ENCODE results near the gene RAPGEF3.

RAPGEF3 gene

DNA sequence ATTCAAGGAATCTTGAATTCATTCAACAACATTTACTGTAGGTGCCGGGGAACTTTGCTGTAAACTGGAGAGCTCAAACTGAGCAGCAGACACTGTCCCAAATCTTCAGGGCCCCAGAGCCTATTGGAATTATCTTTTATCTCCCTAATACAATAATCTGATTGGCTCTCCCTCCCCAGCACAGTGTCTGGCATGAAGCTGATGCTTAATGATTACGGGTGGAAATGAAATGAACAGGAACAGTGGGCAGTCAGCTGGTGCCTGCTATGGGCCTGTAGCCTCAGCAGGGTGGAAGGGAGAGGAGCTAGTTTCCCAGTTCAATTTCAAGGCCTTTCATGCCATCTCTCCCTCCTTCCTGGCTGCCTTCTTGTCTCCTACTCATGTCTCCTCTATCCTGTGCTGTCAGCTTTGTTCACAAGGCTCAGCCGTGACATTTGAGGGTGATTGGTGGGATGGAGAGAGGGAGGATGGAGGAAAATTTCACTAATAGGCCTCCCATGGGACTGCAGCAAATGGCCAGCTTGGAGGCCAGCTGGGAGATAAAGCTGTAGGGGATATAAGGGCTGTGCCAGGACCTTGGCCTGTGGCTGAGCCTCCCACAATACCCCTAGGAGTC is 4.3 kb upstream of the RAPGEF3 start:
- no peak for DNase-seq (ENCODE audit: low read depth in 1 of 2, low spot score in 1 of 2)

DNA sequence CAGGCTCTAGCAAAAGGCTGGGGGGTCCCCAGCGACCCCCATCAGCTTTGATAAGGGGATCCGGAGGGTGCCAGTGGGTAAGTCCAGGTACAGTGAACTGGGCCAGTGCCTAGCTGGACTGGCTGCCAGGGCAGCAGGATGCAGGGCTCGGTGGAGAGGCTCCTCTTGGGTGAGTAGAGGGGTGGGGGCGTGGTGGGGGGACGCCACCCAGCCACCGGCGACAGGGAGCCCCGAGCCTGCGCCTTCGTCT is 171 bp downstream of the RAPGEF3 start:
- DNase-seq (ENCODE audit: low read depth in 1 of 2, low spot score in 1 of 2), result no peak

GRCh38 chr12:47757840-47758583 is 668 bp downstream of the RAPGEF3 start:
- DNase-seq (ENCODE audit: low read depth in 1 of 2, low spot score in 1 of 2), result no peak

DNA sequence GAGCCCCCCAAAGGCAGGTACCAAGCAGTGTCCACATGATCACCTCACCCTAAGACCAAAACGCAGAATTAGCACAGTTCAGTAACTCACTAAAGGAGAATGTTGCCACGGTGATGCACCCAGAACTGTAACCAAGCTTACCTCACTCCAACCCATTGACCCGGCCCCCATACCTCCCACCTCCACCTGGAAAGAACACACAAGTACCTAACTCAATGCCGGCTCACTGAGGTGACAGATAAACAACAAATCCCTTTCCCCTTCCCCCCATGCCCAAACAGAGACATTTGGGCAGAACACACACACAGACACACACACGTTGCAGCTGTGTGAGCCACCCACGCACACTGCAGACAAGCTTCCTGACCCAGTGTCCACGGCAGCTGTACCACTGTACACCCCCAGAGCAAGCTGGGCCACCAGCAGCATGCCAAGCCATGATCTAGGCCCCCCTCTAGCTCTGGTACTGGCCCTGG is 1.3 kb downstream of the RAPGEF3 start:
- no peak for DNase-seq (ENCODE audit: low read depth in 1 of 2, low spot score in 1 of 2)

GRCh38 chr12:47755655-47756562 is 2.8 kb downstream of the RAPGEF3 start:
- no peak for DNase-seq (ENCODE audit: low read depth in 1 of 2, low spot score in 1 of 2)

GRCh38 chr12:47754881-47755280 is 3.8 kb downstream of the RAPGEF3 start:
- no peak for DNase-seq (ENCODE audit: low read depth in 1 of 2, low spot score in 1 of 2)

DNA sequence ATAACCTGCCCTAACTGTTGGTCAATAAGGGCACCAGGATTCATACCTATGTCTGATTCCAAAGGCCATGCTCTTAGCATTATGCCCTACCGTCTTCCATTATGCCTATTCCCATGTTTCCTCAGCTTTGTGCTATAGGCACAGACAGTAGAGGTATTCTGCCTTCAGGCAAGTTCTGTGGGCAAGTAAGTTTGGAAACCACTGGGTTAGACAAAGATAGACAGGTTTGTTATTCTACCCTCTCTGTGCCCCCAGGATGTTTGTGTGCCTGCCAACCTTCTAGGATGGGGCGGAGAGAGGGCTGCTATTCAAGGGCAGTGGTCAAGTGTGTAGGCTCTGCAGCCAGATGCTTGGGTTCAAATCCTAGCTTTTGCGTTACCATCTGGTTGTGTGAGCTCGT is 4.6 kb downstream of the RAPGEF3 start:
- no peak for DNase-seq (ENCODE audit: low read depth in 1 of 2, low spot score in 1 of 2)

- DNase-seq (ENCODE audit: low read depth in 1 of 2, low spot score in 1 of 2), result no peak
Measured at GRCh38 chr12:47753021-47754001, 5.4 kb downstream of the RAPGEF3 start.

GRCh38 chr12:47752552-47752951 is 6.1 kb downstream of the RAPGEF3 start:
- no peak for DNase-seq (ENCODE audit: low read depth in 1 of 2, low spot score in 1 of 2)

GRCh38 chr12:47752121-47752520 is 6.6 kb downstream of the RAPGEF3 start:
- DNase-seq (ENCODE audit: low read depth in 1 of 2, low spot score in 1 of 2), result no peak

GRCh38 chr12:47751561-47751960 is 7.1 kb downstream of the RAPGEF3 start:
- no peak for DNase-seq (ENCODE audit: low read depth in 1 of 2, low spot score in 1 of 2)

DNA sequence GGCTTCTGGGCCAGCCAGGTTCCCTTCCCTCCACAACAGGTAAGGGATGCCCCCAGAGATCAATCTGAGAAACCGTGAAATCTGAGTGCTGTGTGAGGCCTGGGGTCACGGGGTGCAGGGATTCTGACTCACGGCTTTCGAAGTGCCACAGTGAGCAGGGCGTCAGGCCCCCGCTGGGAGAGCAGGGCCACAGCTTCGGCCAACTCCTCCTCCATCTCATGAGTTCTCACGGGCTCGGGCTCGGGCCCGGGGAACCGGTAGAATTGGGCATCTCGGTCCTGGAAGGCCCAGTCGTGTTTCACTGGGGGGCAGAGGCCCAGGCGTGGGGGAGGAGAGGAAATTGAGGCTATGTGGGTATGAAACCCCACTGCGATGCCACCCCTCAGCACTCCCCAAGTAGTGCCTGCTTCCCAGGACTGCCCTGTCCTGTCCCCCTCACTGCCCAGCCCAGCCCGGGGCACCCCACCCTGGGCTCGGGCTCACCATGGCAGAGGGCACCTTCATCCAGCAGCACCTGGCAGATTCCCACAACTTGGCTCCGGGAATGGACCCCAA is 7.7 kb downstream of the RAPGEF3 start:
- DNase-seq (ENCODE audit: low read depth in 1 of 2, low spot score in 1 of 2), result no peak

- DNase-seq (ENCODE audit: low read depth in 1 of 2, low spot score in 1 of 2), result no peak
Measured at GRCh38 chr12:47750229-47750798, 8.4 kb downstream of the RAPGEF3 start.

GRCh38 chr12:47748899-47749298 is 9.8 kb downstream of the RAPGEF3 start:
- DNase-seq (ENCODE audit: low read depth in 1 of 2, low spot score in 1 of 2), result no peak

GRCh38 chr12:47748507-47748828 is 10.2 kb downstream of the RAPGEF3 start:
- DNase-seq (ENCODE audit: low read depth in 1 of 2, low spot score in 1 of 2), result no peak

- no peak for DNase-seq (ENCODE audit: low read depth in 1 of 2, low spot score in 1 of 2)
Measured at GRCh38 chr12:47747596-47748506, 10.8 kb downstream of the RAPGEF3 start.

DNA sequence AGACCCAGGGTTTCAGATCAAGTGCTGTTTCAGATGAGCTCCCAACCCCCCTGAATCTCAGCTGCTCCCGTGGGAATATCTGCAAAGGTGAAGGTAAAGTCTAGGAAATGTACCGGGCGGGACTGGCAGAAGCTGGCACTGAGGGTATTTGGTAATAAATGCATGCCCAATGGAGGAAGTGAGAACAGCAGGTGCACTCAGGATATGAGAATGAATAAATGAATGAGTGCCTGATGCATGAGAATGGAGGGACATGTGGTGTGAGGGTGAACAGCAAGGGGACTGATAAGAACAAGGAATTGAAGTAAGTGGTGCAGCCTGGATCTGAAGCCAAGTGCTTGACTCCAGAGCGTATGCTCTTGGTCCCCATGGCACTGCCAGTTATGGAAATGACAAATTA is 11.6 kb downstream of the RAPGEF3 start:
- no peak for DNase-seq (ENCODE audit: low read depth in 1 of 2, low spot score in 1 of 2)

DNA sequence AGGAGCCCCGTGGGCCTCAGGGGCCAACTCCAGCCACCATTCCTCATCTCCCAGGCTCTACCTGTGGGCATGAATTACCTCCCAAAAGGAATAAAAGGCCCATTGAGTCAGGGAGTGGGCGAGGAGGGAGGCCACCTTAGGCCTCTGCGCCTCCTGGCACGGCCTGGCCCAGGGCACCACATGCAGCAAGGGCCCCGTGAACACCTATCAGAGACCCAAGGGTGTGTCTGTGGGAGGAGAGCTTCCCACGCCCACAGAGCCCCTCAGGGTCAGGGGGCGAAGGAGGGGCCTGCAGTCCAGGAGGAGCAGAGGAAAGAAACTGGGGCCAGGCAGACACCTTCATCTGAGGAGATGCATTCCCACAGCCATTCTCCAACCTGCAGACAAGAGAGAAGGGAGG is 12.2 kb downstream of the RAPGEF3 start:
- DNase-seq (ENCODE audit: low read depth in 1 of 2, low spot score in 1 of 2), result no peak

- no peak for DNase-seq (ENCODE audit: low read depth in 1 of 2, low spot score in 1 of 2)
Measured at GRCh38 chr12:47746073-47746472, 12.6 kb downstream of the RAPGEF3 start.

Measured in activated CD4-positive, alpha-beta T cell treated with anti-CD3 and anti-CD28 coated beads, Interleukin-2, amount 50 U/mL, for 24 hours (primary cell).